ENCODE data around the gene MRPL24. TPM values are rescaled to one million over a fixed set of nuclear protein-coding genes. Genes with fewer than 3 reads are reported as not detected.

Gene MRPL24
- total and polyA plus RNA-seq, 9 of the 15 experiments (the other 6 are each of a cell fraction or from before 2014, with no cell fraction given) = 74.3 to 267 (median 113) TPM

GRCh38 chr1:156725683-156726280 lies 15.1 kb downstream of the MRPL24 start (continued):
- TF ChIP-seq GTF2E2 (tag; IDR thresholded peaks at IDR 0.05) (no peak), SIN3A (IDR thresholded peaks at IDR 0.05; ENCODE audit: borderline replicate concordance in 2 of 2, control insufficient read depth in 1 of 2, low read depth in 2 of 2, low read length in 2 of 2) (peak; percentile 40 to 82; a peak in 2 of 4 replicates), POU5F1 (IDR thresholded peaks at IDR 0.05; ENCODE audit: borderline replicate concordance, low read depth, low read length, partially characterized antibody) (no peak), HNRNPLL (IDR thresholded peaks at IDR 0.05; ENCODE audit: low read depth, low read length, poor library complexity, severe bottlenecking) (no peak), CGGBP1 (CRISPR knock-in tag; IDR thresholded peaks at IDR 0.05) (no peak), GTF2F1 (IDR thresholded peaks at IDR 0.05; ENCODE audit: low read depth, low read length) (no peak), E2F8 (IDR thresholded peaks at IDR 0.05; ENCODE audit: low read depth, partially characterized antibody) (peak; percentile 74), NR0B1 (IDR thresholded peaks at IDR 0.05; ENCODE audit: partially characterized antibody) (no peak), ZNF696 (CRISPR knock-in tag; conservative IDR thresholded peaks at IDR 0.05) (no peak), CEBPZ (IDR thresholded peaks at IDR 0.05; ENCODE audit: borderline replicate concordance, low read depth, low read length) (no peak), IRF2 (CRISPR knock-in tag; IDR thresholded peaks at IDR 0.05) (no peak), ZNF785 (CRISPR knock-in tag; IDR thresholded peaks at IDR 0.05) (no peak), ZNF76 (CRISPR knock-in tag; IDR thresholded peaks at IDR 0.05; ENCODE audit: borderline replicate concordance) (0 out of 2 replicates have a peak, but pooled peaks have one; percentile 31), ZSCAN32 (CRISPR knock-in tag; IDR thresholded peaks at IDR 0.05) (no peak), TFAP4 (CRISPR knock-in tag; IDR thresholded peaks at IDR 0.05; ENCODE audit: borderline replicate concordance) (peak; percentile 85), VEZF1 (CRISPR knock-in tag; IDR thresholded peaks at IDR 0.05) (peak; percentile 68)
